OCI-LY7 (cell line): ENCODE results near the gene GMPPA. TPM values are rescaled to one million over a fixed set of nuclear protein-coding genes. Genes with fewer than 3 reads are reported as not detected.

Source experiments
- BruUV-seq: library from RNA; stranded (reverse); fragments of 400-500 nt; replicated peaks from 2 replicates; lab custom pipeline; 2021; lab: Mats Ljungman, UMichigan
- CTCF ChIA-PET: fragments of 300-600 bp; sonication (Branson Sonifier 250); formaldehyde crosslinking; loops from one replicate; lab custom pipeline; 2022; ENCODE audit warnings: antibody characterized with exemption; ENCODE audit not compliant: unreplicated experiment; lab: Charles Lee
- POLR2A ChIA-PET: fragments of 300-600 bp; sonication (Branson Sonifier 250); formaldehyde crosslinking; loops from one replicate; lab custom pipeline; 2022; ENCODE audit warnings: antibody characterized with exemption; lab: Charles Lee
- DNase-seq: peaks from one replicate; pipeline ENCODE4 v3.0.0-alpha.2; 2015; ENCODE audit warnings: low spot score
- H2AFZ ChIP-seq: fragments of 200-600 bp; sonication (generic), shearing (Covaris generic); 2 replicates; pipeline ENCODE4 v1.6.1; 2014; ENCODE audit warnings: mild to moderate bottlenecking, antibody characterized with exemption, low read length, moderate library complexity
- H3K27ac ChIP-seq: fragments of 200-600 bp; sonication (generic); 2 replicates; pipeline ENCODE4 v1.5.1; 2014; ENCODE audit warnings: mixed run types, low read depth, mild to moderate bottlenecking, moderate library complexity, low read length, inconsistent platforms; ENCODE audit not compliant: poor library complexity, severe bottlenecking
- H3K36me3 ChIP-seq: fragments of 200-600 bp; sonication (generic); 2 replicates; pipeline ENCODE4 v1.6.1; 2014; ENCODE audit warnings: mild to moderate bottlenecking, antibody characterized with exemption, low read length, moderate library complexity, mixed read lengths; ENCODE audit not compliant: insufficient read depth
- H3K4me1 ChIP-seq: fragments of 200-600 bp; sonication (generic); 2 replicates; pipeline ENCODE4 v1.5.1; 2014; ENCODE audit warnings: mild to moderate bottlenecking, low read length; ENCODE audit not compliant: insufficient read depth, poor library complexity, severe bottlenecking
- H3K4me2 ChIP-seq: fragments of 200-600 bp; sonication (generic); 2 replicates; pipeline ENCODE4 v1.6.1; 2014; ENCODE audit warnings: mild to moderate bottlenecking, low read length
- H3K4me3 ChIP-seq: fragments of 200-600 bp; sonication (generic); 2 replicates; pipeline ENCODE4 v1.5.1; 2014; ENCODE audit warnings: mild to moderate bottlenecking, low read depth, low read length; ENCODE audit not compliant: poor library complexity, severe bottlenecking
- H3K79me2 ChIP-seq: fragments of 200-600 bp; sonication (generic); 2 replicates; pipeline ENCODE4 v1.6.1; 2016; ENCODE audit warnings: low read depth, mild to moderate bottlenecking, low read length, moderate library complexity, mixed read lengths; ENCODE audit not compliant: insufficient read depth
- H3K9me2 ChIP-seq: fragments of 200-600 bp; sonication (generic); 2 replicates; pipeline ENCODE4 v1.6.1; 2016; ENCODE audit warnings: mild to moderate bottlenecking, low read length, mixed read lengths; ENCODE audit not compliant: insufficient read depth
- H3K9me3 ChIP-seq: fragments of 200-600 bp; sonication (generic); 2 replicates; pipeline ENCODE4 v1.6.1; 2014; ENCODE audit warnings: mild to moderate bottlenecking, mixed run types, low read length, mixed read lengths
- H4K20me1 ChIP-seq: fragments of 200-600 bp; sonication (generic); 2 replicates; pipeline ENCODE4 v1.6.1; 2014; ENCODE audit warnings: mild to moderate bottlenecking, antibody characterized with exemption, low read length, moderate library complexity, mixed read lengths; ENCODE audit not compliant: insufficient read depth
- CTCF ChIP-seq: fragments of 200-600 bp; sonication (generic); conservative IDR thresholded peaks from 2 replicates; pipeline ENCODE4 v1.5.1; 2014; ENCODE audit warnings: mild to moderate bottlenecking, antibody characterized with exemption, low read length, moderate library complexity, mixed read lengths
- EZH2phosphoT487 ChIP-seq: fragments of 200-600 bp; sonication (generic); IDR thresholded peaks from 2 replicates; pipeline ENCODE4 v1.6.1; 2018; ENCODE audit warnings: low read depth, borderline replicate concordance, mild to moderate bottlenecking, mixed run types, antibody characterized with exemption, low read length, moderate library complexity, mixed read lengths
- intact Hi-C: fragments of 100-400 bp; cut with micrococcal nuclease; formaldehyde crosslinking; loops from one replicate; pipeline ENCODE4 v1.10.0; 2022; ENCODE audit not compliant: unreplicated experiment
- total RNA-seq, 2 experiments: library from RNA; depleted of rRNA in 1 of 2; stranded (reverse); fragments of >200 nt in 1 of 2; shearing (Covaris generic) in 1 of 2; gene quantifications; 2 replicates each; pipeline ENCODE4 v1.2.3, GENCODE V29; 2014 to 2022

Gene GMPPA
- total RNA-seq, 2 experiments from 2014 or later = 28.4 to 46.4 TPM

GRCh38 chr2:219471476-219472371 lies 27.0 kb upstream of the GMPPA start:
- Histone ChIP-seq H3K4me1 (no peaks in the 10 kb centered on the region), H3K79me2 (no peaks in the 10 kb centered on the region), H4K20me1 (no peaks in the 10 kb centered on the region), H3K4me3 (no peak overlapping the region), H3K9me2 (no peaks in the 10 kb centered on the region), H3K27ac (no peak overlapping the region), H2AFZ (no peak overlapping the region), H3K4me2 (no peak overlapping the region), H3K36me3 (no peaks in the 10 kb centered on the region), H3K9me3 (no peaks in the 10 kb centered on the region)
- POLR2A ChIA-PET = interaction anchor here (0.6 kb wide), 1 partner anchor 75 kb away, joined by 3 read pairs; no protein-coding TSS in a partner anchor
- intact Hi-C loops = no loop called here
- TF ChIP-seq EZH2phosphoT487 = no peak
- no peak for TF ChIP-seq CTCF
- BruUV-seq = no TSS peak
- no peak for DNase-seq
- CTCF ChIA-PET = no interaction called here

- BruUV-seq = no TSS peak
- intact Hi-C loops = no loop called here
Measured at GRCh38 chr2:219472629-219473187, 26.0 kb upstream of the GMPPA start.

More at GRCh38 chr2:219472629-219473187, 26.0 kb upstream of the GMPPA start:
- Histone ChIP-seq H3K4me1 (no peaks in the 10 kb centered on the region), H3K27ac (no peak overlapping the region), H3K79me2 (no peaks in the 10 kb centered on the region), H3K9me3 (no peaks in the 10 kb centered on the region), H3K9me2 (no peaks in the 10 kb centered on the region), H4K20me1 (no peaks in the 10 kb centered on the region), H3K4me2 (no peak overlapping the region), H2AFZ (no peak overlapping the region), H3K36me3 (no peaks in the 10 kb centered on the region), H3K4me3 (no peak overlapping the region)
- DNase-seq = no peak
- POLR2A ChIA-PET = no interaction called here
- TF ChIP-seq CTCF = no peak
- no peak for TF ChIP-seq EZH2phosphoT487
- CTCF ChIA-PET = interaction anchor here (0.5 kb wide), 1 partner anchor 26 kb away, joined by 5 read pairs; the partner anchor contains the start of gene GMPPA
